Breast epithelium (tissue), 3 donors: Measurements from ENCODE around the gene CSN3.

ENCODE experiments used
- CTCF ChIP-seq, 3 donors: fragments of 450-650 bp; IDR thresholded peaks; one replicate each; pipeline ENCODE4 v1.5.1; 2016 to 2017; ENCODE audit warnings: antibody characterized with exemption in 3 of 3, mild to moderate bottlenecking in 3 of 3, moderate library complexity in 3 of 3
- POLR2A ChIP-seq: fragments of 450-650 bp; IDR thresholded peaks from one replicate; pipeline ENCODE4 v1.6.1; 2016; ENCODE audit warnings: antibody characterized with exemption, mild to moderate bottlenecking, moderate library complexity
- POLR2AphosphoS5 ChIP-seq, 3 donors: sonication (generic); formaldehyde crosslinking; IDR thresholded peaks; one replicate each; pipeline ENCODE4 v1.6.1; 2017; ENCODE audit warnings: antibody characterized with exemption in 3 of 3

- TF ChIP-seq CTCF (IDR thresholded peaks at IDR 0.05), result no peak
- no peak for TF ChIP-seq POLR2A
- no peak for TF ChIP-seq POLR2AphosphoS5 (IDR thresholded peaks at IDR 0.05)
Observed at GRCh38 chr4:70277121-70277520, 34.7 kb downstream of the CSN3 start.
